Ascending aorta (tissue), 2 donors: ENCODE results near the gene CLDN15. TPM values are rescaled to one million over a fixed set of nuclear protein-coding genes. Genes with fewer than 3 reads are reported as not detected.

Experiments used
- DNase-seq, 2 donors: peaks; one replicate each; pipeline ENCODE4 v3.0.0-alpha.2; 2019; ENCODE audit warnings: low spot score in 2 of 2
- H3K27ac ChIP-seq, 2 donors: fragments of 200-600 bp; sonication (generic); one replicate each; pipeline ENCODE4 v1.5.1; 2016 to 2017; ENCODE audit warnings: mild to moderate bottlenecking in 1 of 2
- H3K27me3 ChIP-seq: fragments of 200-600 bp; sonication (generic); one replicate; pipeline ENCODE4 v1.5.1; 2017
- H3K36me3 ChIP-seq, 2 donors: fragments of 200-600 bp; sonication (generic); one replicate each; pipeline ENCODE4 v1.5.1; 2016
- H3K4me1 ChIP-seq, 2 donors: fragments of 200-600 bp; sonication (generic); one replicate each; pipeline ENCODE4 v1.5.1; 2016 to 2017; ENCODE audit warnings: mild to moderate bottlenecking in 1 of 2
- H3K4me3 ChIP-seq, 2 donors: fragments of 200-600 bp; sonication (generic); one replicate each; pipeline ENCODE4 v1.5.1; 2016 to 2017; ENCODE audit warnings: mild to moderate bottlenecking in 1 of 2
- H3K9me3 ChIP-seq, 2 donors: fragments of 200-600 bp; sonication (generic); one replicate each; pipeline ENCODE4 v1.5.1; 2016
- CTCF ChIP-seq, 3 experiments: fragments of 200-600 bp in 2 of 3; fragments of 450-650 bp in 1 of 3; sonication (generic) in 2 of 3; IDR thresholded peaks; one replicate each; pipeline ENCODE4 v1.5.1; 2016 to 2019; ENCODE audit warnings: antibody characterized with exemption in 3 of 3, mild to moderate bottlenecking in 1 of 3, moderate library complexity in 1 of 3
- intact Hi-C: fragments of 100-400 bp; cut with DNase I; formaldehyde crosslinking; loops from one replicate; pipeline ENCODE4 v1.15.1; 2023
- total RNA-seq: library from RNA; depleted of rRNA; stranded (reverse); fragments of >200 nt; gene quantifications from one replicate; pipeline ENCODE4 v1.1.0, GENCODE V29; 2016

Gene CLDN15
- total RNA-seq, 1 donor from 2014 or later: 27.7 TPM

GRCh38 chr7:101195884-101196283 lies 41.7 kb downstream of the CLDN15 start:
- intact Hi-C loops: no loop called here

DNA sequence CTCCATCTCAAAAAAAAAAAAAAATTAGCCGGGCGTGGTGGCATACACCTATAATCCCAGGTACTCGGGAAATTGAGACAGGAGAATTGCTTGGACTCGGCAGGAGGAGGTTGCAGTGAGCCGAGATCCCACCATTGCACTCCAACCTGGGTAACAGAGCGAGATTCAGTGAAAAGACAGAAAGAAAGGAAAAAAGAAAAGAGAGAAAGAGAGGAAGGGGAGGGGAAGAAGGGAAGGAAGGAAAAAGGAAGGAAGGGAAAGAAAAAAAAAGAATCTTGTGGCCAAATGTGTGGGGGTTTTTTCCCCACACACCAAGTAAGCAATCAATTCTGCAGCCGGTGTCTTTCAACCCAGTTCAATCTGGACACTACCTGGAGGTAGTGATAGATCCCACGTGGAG lies 48.5 kb downstream of the CLDN15 start:
- intact Hi-C loops: no loop called here
- Histone ChIP-seq H3K4me3 (no peak overlapping the region), H3K27ac (no peak overlapping the region), H3K4me1 (no peaks in the 10 kb centered on the region), H3K27me3 (no peaks in the 10 kb centered on the region), H3K9me3 (no peaks in the 10 kb centered on the region), H3K36me3 (no peaks in the 10 kb centered on the region)
- DNase-seq: no peak
- no peak for TF ChIP-seq CTCF (IDR thresholded peaks at IDR 0.05)

More at GRCh38 chr7:101195884-101196283, 41.7 kb downstream of the CLDN15 start:
- no peak for DNase-seq
- Histone ChIP-seq H3K4me3 (no peak overlapping the region), H3K9me3 (no peaks in the 10 kb centered on the region), H3K4me1 (no peaks in the 10 kb centered on the region), H3K27ac (no peak overlapping the region), H3K36me3 (no peaks in the 10 kb centered on the region), H3K27me3 (no peaks in the 10 kb centered on the region)
- no peak for TF ChIP-seq CTCF (IDR thresholded peaks at IDR 0.05)

DNA sequence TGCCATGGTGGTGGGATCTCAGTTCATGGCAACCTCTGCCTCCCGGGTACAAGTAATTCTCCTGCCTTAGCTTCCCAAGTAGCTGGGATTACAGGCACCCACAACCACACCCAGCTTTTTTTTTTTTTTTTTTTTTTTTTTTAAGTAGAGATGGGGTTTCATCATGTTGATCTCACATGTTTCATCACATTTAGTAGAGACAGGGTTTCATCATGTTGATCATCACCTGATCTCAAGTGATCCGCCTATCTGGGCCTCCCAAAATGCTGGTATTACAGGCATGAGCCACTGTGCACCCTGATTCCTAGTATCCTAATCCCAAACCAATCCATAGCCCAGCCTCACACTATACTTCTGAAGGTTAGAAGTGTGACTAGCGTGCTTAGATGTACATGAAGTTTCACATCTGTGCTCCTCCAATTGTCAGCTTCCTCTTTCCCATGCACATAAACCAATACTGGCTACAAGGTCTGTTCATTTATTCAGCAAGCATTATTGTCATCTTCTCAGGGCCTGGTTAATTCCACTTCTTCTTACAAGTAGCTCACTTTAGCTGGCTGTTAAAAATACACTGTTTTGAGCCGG lies 50.7 kb downstream of the CLDN15 start:
- Histone ChIP-seq H3K9me3 (no peaks in the 10 kb centered on the region), H3K36me3 (no peaks in the 10 kb centered on the region), H3K4me1 (no peaks in the 10 kb centered on the region), H3K27ac (no peak overlapping the region), H3K27me3 (no peaks in the 10 kb centered on the region), H3K4me3 (no peak overlapping the region)
- intact Hi-C loops: no loop called here
- DNase-seq: no peak
- TF ChIP-seq CTCF (IDR thresholded peaks at IDR 0.05): no peak

DNA sequence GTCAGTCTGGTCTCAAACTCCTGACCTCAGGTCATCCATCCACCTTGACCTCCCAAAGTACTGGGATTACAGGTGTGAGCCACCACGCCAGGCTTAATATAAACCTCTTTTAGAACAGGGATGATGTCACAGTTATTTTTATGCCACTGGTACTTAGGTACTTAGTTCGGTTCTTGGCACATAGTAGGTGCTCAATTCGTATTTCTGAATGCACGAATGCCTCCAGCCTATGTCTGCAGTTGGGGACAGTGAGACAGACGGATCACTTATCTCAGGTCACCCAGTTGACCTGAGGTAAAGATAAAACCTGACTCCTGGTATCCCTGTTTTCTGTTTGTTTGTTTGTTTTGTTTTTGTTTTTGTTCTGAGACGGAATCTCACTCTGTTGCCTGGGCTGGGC lies 51.4 kb downstream of the CLDN15 start:
- Histone ChIP-seq H3K36me3 (no peaks in the 10 kb centered on the region), H3K27ac (no peak overlapping the region)
- intact Hi-C loops: no loop called here

DNA sequence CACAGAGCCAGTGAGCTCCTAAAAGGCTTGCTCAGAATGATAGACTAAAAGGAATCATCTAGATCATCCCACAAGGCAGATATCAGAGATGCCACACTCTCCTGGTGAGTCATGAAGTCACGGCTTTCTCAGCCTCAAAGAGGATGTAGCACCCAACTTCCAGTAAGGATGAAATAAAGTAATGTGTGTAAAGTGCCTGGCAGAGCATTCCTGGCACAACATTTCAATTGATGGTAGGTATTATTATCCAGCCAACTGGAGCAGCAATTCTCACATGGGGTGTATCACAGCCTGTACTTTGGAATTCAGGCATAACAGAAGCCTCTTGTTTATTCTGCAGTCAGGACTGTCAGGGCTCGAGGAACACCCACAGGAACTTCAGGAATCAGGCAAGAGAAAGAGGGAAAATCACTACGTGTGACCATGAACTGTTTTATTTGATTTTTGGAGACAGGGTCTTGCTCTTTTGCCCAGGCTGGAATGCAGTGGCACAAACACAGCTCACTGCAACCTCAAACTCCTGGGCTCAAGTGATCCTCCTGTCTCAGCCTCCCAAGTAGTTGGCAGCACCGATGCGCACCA lies 52.3 kb downstream of the CLDN15 start:
- TF ChIP-seq CTCF (IDR thresholded peaks at IDR 0.05): no peak
- Histone ChIP-seq H3K27me3 (peaks cover 1% of the 10 kb centered on the region), H3K27ac (no peak overlapping the region), H3K4me3 (no peak overlapping the region), H3K36me3 (no peaks in the 10 kb centered on the region), H3K4me1 (no peaks in the 10 kb centered on the region), H3K9me3 (no peaks in the 10 kb centered on the region)
- intact Hi-C loops: no loop called here
- DNase-seq: no peak

More for the DNA sequence above, 51.4 kb downstream of the CLDN15 start:
- H3K4me3 ChIP-seq: no peak overlapping the region
- DNase-seq: no peak
- no peak for TF ChIP-seq CTCF (IDR thresholded peaks at IDR 0.05)
- no peaks in the 10 kb centered on the region for H3K4me1 ChIP-seq
- no peaks in the 10 kb centered on the region for H3K27me3 ChIP-seq
- no peaks in the 10 kb centered on the region for H3K9me3 ChIP-seq

Other genes starting within 250 kb of the CLDN15 start
- not detected for gene MUC17, start 217.7 kb downstream of the CLDN15 start, total RNA-seq
- 29.6 TPM for gene TRIM56, start 152.3 kb downstream of the CLDN15 start, total RNA-seq
- 1,267 TPM for gene SERPINE1, start 110.7 kb downstream of the CLDN15 start, total RNA-seq
- 77.4 TPM for gene AP1S1, start 83.3 kb downstream of the CLDN15 start, total RNA-seq
- not detected for gene VGF, start 72.2 kb downstream of the CLDN15 start, total RNA-seq
- gene NAT16, start 57.5 kb downstream of the CLDN15 start, total RNA-seq: not detected
- not detected for gene MOGAT3, start 36.8 kb downstream of the CLDN15 start, total RNA-seq
- gene PLOD3, start 20.2 kb downstream of the CLDN15 start, total RNA-seq: 165 TPM
- 87.9 TPM for gene ZNHIT1, start 19.6 kb downstream of the CLDN15 start, total RNA-seq
- gene FIS1, start 7.3 kb upstream of the CLDN15 start, total RNA-seq: 266 TPM
- gene IFT22, start 84.0 kb upstream of the CLDN15 start, total RNA-seq: 19.8 TPM
- gene COL26A1, start 125.1 kb upstream of the CLDN15 start, total RNA-seq: not detected